WTC11 (cell line): ENCODE results near the gene DHRSX.

Experiments
- CTCF ChIP-seq: fragments of 200-600 bp; IDR thresholded peaks from 2 replicates; pipeline ENCODE4 v1.8.0; 2022; ENCODE audit warnings: antibody characterized with exemption
- FOXJ3 ChIP-seq: sonication (generic); formaldehyde crosslinking; IDR thresholded peaks from 2 replicates; pipeline ENCODE4 v1.9.0; 2021; ENCODE audit warnings: missing genetic modification reagents, mild to moderate bottlenecking, borderline replicate concordance
- FOXP4 ChIP-seq: sonication (generic); formaldehyde crosslinking; IDR thresholded peaks from 2 replicates; pipeline ENCODE4 v1.8.0; 2022; ENCODE audit warnings: mild to moderate bottlenecking, missing genetic modification reagents
- GABPB1 ChIP-seq: sonication (generic); formaldehyde crosslinking; IDR thresholded peaks from 2 replicates; pipeline ENCODE4 v1.8.1; 2023; ENCODE audit warnings: mild to moderate bottlenecking, missing genetic modification reagents
- HMGA2 ChIP-seq: fragments of 250-450 bp; sonication (Bioruptor Pico); IDR thresholded peaks from 2 replicates; pipeline ENCODE4 v1.4.0; 2021; ENCODE audit warnings: mild to moderate bottlenecking, moderate library complexity
- IRF1 ChIP-seq: sonication (generic); formaldehyde crosslinking; IDR thresholded peaks from 2 replicates; pipeline ENCODE4 v1.8.0; 2023; ENCODE audit warnings: missing genetic modification reagents
- NFYB ChIP-seq: sonication (generic); formaldehyde crosslinking; conservative IDR thresholded peaks from 2 replicates; pipeline ENCODE4 v1.8.0; 2022; ENCODE audit warnings: low read depth, missing genetic modification reagents
- NR2C2 ChIP-seq: sonication (generic); formaldehyde crosslinking; IDR thresholded peaks from 2 replicates; pipeline ENCODE4 v1.8.0; 2022; ENCODE audit warnings: mild to moderate bottlenecking, missing genetic modification reagents
- RELA ChIP-seq: sonication (generic); formaldehyde crosslinking; IDR thresholded peaks from 2 replicates; pipeline ENCODE4 v1.8.1; 2022; ENCODE audit warnings: missing genetic modification reagents, mild to moderate bottlenecking, borderline replicate concordance
- ZBTB21 ChIP-seq: sonication (generic); formaldehyde crosslinking; IDR thresholded peaks from 2 replicates; pipeline ENCODE4 v1.8.1; 2023; ENCODE audit warnings: mild to moderate bottlenecking, missing genetic modification reagents, borderline replicate concordance
- TF ChIP-seq, protein P1 (sequence below): sonication (generic); formaldehyde crosslinking; IDR thresholded peaks from 2 replicates; pipeline ENCODE4 v1.8.0; 2022; ENCODE audit warnings: missing genetic modification reagents
- TF ChIP-seq, protein P2 (sequence below): sonication (generic); formaldehyde crosslinking; IDR thresholded peaks from 2 replicates; pipeline ENCODE4 v1.8.1; 2022; ENCODE audit warnings: low read depth, mild to moderate bottlenecking, moderate library complexity, missing genetic modification reagents, borderline replicate concordance

DNA sequence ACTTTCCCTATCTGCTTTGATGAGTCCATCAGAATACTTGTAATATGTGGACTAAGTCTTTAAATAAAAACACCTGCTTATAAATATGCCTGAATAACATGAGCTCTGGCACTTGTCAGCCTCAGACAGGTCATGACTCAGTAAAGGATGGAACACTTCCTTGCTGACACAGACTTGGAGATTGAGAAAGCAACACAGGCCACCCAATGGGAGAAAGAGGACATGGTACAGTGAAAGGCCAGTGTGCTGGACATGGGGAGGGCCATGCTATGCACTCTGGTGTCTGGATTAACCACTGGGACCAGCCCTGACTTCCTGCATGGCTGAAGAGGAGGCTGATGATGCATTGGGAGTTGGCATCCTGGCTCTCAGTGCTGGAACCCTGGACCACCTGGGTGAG lies 149.5 kb downstream of the DHRSX start:
- no peak for TF ChIP-seq FOXP4 (CRISPR knock-in tag)
- TF ChIP-seq HMGA2 = no peak
- TF ChIP-seq, protein P1, sequence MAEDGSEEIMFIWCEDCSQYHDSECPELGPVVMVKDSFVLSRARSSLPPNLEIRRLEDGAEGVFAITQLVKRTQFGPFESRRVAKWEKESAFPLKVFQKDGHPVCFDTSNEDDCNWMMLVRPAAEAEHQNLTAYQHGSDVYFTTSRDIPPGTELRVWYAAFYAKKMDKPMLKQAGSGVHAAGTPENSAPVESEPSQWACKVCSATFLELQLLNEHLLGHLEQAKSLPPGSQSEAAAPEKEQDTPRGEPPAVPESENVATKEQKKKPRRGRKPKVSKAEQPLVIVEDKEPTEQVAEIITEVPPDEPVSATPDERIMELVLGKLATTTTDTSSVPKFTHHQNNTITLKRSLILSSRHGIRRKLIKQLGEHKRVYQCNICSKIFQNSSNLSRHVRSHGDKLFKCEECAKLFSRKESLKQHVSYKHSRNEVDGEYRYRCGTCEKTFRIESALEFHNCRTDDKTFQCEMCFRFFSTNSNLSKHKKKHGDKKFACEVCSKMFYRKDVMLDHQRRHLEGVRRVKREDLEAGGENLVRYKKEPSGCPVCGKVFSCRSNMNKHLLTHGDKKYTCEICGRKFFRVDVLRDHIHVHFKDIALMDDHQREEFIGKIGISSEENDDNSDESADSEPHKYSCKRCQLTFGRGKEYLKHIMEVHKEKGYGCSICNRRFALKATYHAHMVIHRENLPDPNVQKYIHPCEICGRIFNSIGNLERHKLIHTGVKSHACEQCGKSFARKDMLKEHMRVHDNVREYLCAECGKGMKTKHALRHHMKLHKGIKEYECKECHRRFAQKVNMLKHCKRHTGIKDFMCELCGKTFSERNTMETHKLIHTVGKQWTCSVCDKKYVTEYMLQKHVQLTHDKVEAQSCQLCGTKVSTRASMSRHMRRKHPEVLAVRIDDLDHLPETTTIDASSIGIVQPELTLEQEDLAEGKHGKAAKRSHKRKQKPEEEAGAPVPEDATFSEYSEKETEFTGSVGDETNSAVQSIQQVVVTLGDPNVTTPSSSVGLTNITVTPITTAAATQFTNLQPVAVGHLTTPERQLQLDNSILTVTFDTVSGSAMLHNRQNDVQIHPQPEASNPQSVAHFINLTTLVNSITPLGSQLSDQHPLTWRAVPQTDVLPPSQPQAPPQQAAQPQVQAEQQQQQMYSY (CRISPR knock-in tag) = no peak
- no peak for TF ChIP-seq IRF1
- TF ChIP-seq NFYB = no peak
- no peak for TF ChIP-seq CTCF
- TF ChIP-seq, protein P2, sequence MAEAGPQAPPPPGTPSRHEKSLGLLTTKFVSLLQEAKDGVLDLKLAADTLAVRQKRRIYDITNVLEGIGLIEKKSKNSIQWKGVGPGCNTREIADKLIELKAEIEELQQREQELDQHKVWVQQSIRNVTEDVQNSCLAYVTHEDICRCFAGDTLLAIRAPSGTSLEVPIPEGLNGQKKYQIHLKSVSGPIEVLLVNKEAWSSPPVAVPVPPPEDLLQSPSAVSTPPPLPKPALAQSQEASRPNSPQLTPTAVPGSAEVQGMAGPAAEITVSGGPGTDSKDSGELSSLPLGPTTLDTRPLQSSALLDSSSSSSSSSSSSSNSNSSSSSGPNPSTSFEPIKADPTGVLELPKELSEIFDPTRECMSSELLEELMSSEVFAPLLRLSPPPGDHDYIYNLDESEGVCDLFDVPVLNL (CRISPR knock-in tag) = no peak
- TF ChIP-seq GABPB1 (CRISPR knock-in tag) = no peak
- no peak for TF ChIP-seq ZBTB21 (CRISPR knock-in tag)
- TF ChIP-seq RELA (CRISPR knock-in tag) = no peak
- no peak for TF ChIP-seq FOXJ3 (CRISPR knock-in tag)
- TF ChIP-seq NR2C2 (CRISPR knock-in tag) = no peak
